Muscle layer of colon (tissue), 2 donors: ENCODE measurements around the gene DMD.
"Not testable (repeated sequence)": the region's sequence is repeated elsewhere in the genome, so short reads cannot be mapped to it uniquely, and the experiment has no call there.

Experiments
- H3K27ac ChIP-seq: one replicate; pipeline ENCODE4 v1.7.0; 2013; ENCODE audit warnings: low read depth, mild to moderate bottlenecking, low read length, moderate library complexity
- H3K27me3 ChIP-seq, 2 donors: one replicate each; pipeline ENCODE4 v1.7.0; 2013; ENCODE audit warnings: low read length in 2 of 2, mild to moderate bottlenecking in 2 of 2; ENCODE audit not compliant: insufficient read depth in 2 of 2, control insufficient read depth in 1 of 2
- H3K36me3 ChIP-seq: one replicate; pipeline ENCODE4 v1.7.0; 2013; ENCODE audit warnings: mild to moderate bottlenecking, low read length; ENCODE audit not compliant: insufficient read depth
- H3K4me1 ChIP-seq: one replicate; pipeline ENCODE4 v1.7.0; 2013; ENCODE audit warnings: mild to moderate bottlenecking, low read length; ENCODE audit not compliant: insufficient read depth
- H3K4me3 ChIP-seq, 2 donors: one replicate each; pipeline ENCODE4 v1.7.0; 2013; ENCODE audit warnings: low read length in 2 of 2, low read depth in 1 of 2, mild to moderate bottlenecking in 1 of 2, moderate library complexity in 1 of 2
- H3K9ac ChIP-seq: one replicate; pipeline ENCODE4 v1.7.0; 2013; ENCODE audit warnings: low read length
- H3K9me3 ChIP-seq: one replicate; pipeline ENCODE4 v1.7.0; 2013; ENCODE audit warnings: mild to moderate bottlenecking, low read length
- donor health status: abdominal sarcoma.
- donor health status: Adenocarcinoma of cecum.

DMD gene

GRCh38 chrX:31377821-31378220 is 1833.5 kb downstream of the DMD start:
- not testable (repeated sequence) for H3K27me3 ChIP-seq, H3K4me3 ChIP-seq, H3K4me1 ChIP-seq, H3K9ac ChIP-seq, H3K27ac ChIP-seq, H3K9me3 ChIP-seq, H3K36me3 ChIP-seq

- Histone ChIP-seq H3K27me3 (no peaks in the 10 kb centered on the region), H3K9ac (no peak overlapping the region), H3K4me3 (no peak overlapping the region), H3K27ac (no peak overlapping the region), H3K4me1 (peaks cover 5% of the 10 kb centered on the region), H3K9me3 (no peaks in the 10 kb centered on the region), H3K36me3 (no peaks in the 10 kb centered on the region)
Observed at GRCh38 chrX:31376408-31377022, 1834.8 kb downstream of the DMD start.

- no peak overlapping the region for H3K9ac ChIP-seq
- H3K27me3 ChIP-seq, result no peaks in the 10 kb centered on the region
- H3K9me3 ChIP-seq, result no peaks in the 10 kb centered on the region
Observed at GRCh38 chrX:31374786-31375185, 1836.6 kb downstream of the DMD start.

GRCh38 chrX:31371956-31372355 is 1839.4 kb downstream of the DMD start:
- Histone ChIP-seq H3K27ac (no peak overlapping the region), H3K27me3 (no peaks in the 10 kb centered on the region), H3K36me3 (no peaks in the 10 kb centered on the region), H3K4me1 (peaks cover 5% of the 10 kb centered on the region), H3K9ac (no peak overlapping the region), H3K9me3 (no peaks in the 10 kb centered on the region), H3K4me3 (no peak overlapping the region)

More at GRCh38 chrX:31374786-31375185, 1836.6 kb downstream of the DMD start:
- H3K4me3 ChIP-seq, result no peak overlapping the region
- H3K27ac ChIP-seq, result no peak overlapping the region
- no peaks in the 10 kb centered on the region for H3K36me3 ChIP-seq
- H3K4me1 ChIP-seq, result peaks cover 5% of the 10 kb centered on the region

GRCh38 chrX:31367816-31368215 is 1843.5 kb downstream of the DMD start:
- Histone ChIP-seq H3K36me3 (no peaks in the 10 kb centered on the region), H3K9ac (no peak overlapping the region), H3K4me1 (no peaks in the 10 kb centered on the region), H3K27ac (no peak overlapping the region), H3K4me3 (no peak overlapping the region), H3K27me3 (no peaks in the 10 kb centered on the region), H3K9me3 (no peaks in the 10 kb centered on the region)

GRCh38 chrX:31366041-31366440 is 1845.3 kb downstream of the DMD start:
- H3K4me1 ChIP-seq, result no peaks in the 10 kb centered on the region
- no peaks in the 10 kb centered on the region for H3K27me3 ChIP-seq
- H3K9ac ChIP-seq, result no peak overlapping the region
- H3K36me3 ChIP-seq, result no peaks in the 10 kb centered on the region
- H3K4me3 ChIP-seq, result no peak overlapping the region
- H3K27ac ChIP-seq, result no peak overlapping the region
- no peaks in the 10 kb centered on the region for H3K9me3 ChIP-seq

GRCh38 chrX:31356275-31357212 is 1854.8 kb downstream of the DMD start:
- Histone ChIP-seq H3K27ac (no peak overlapping the region), H3K36me3 (no peaks in the 10 kb centered on the region), H3K4me1 (no peaks in the 10 kb centered on the region), H3K9me3 (no peaks in the 10 kb centered on the region), H3K9ac (no peak overlapping the region), H3K4me3 (no peak overlapping the region), H3K27me3 (no peaks in the 10 kb centered on the region)

- Histone ChIP-seq H3K4me1 (no peaks in the 10 kb centered on the region), H3K27ac (no peak overlapping the region), H3K36me3 (no peaks in the 10 kb centered on the region), H3K27me3 (no peaks in the 10 kb centered on the region), H3K9ac (no peak overlapping the region), H3K9me3 (no peaks in the 10 kb centered on the region), H3K4me3 (no peak overlapping the region)
Observed at GRCh38 chrX:31355206-31355955, 1856.0 kb downstream of the DMD start.

GRCh38 chrX:31353095-31353494 is 1858.3 kb downstream of the DMD start:
- Histone ChIP-seq H3K27me3 (no peaks in the 10 kb centered on the region), H3K4me3 (no peak overlapping the region), H3K9me3 (no peaks in the 10 kb centered on the region), H3K4me1 (no peaks in the 10 kb centered on the region), H3K9ac (no peak overlapping the region), H3K27ac (no peak overlapping the region), H3K36me3 (no peaks in the 10 kb centered on the region)

GRCh38 chrX:31350808-31351074 is 1860.6 kb downstream of the DMD start:
- Histone ChIP-seq H3K4me3 (no peak overlapping the region), H3K36me3 (no peaks in the 10 kb centered on the region), H3K27ac (no peak overlapping the region), H3K27me3 (no peaks in the 10 kb centered on the region), H3K9ac (no peak overlapping the region), H3K9me3 (no peaks in the 10 kb centered on the region), H3K4me1 (no peaks in the 10 kb centered on the region)

- no peaks in the 10 kb centered on the region for H3K36me3 ChIP-seq
- no peak overlapping the region for H3K27ac ChIP-seq
Observed at GRCh38 chrX:31349515-31349914, 1861.8 kb downstream of the DMD start.

More at GRCh38 chrX:31349515-31349914, 1861.8 kb downstream of the DMD start:
- H3K9ac ChIP-seq, result no peak overlapping the region
- H3K9me3 ChIP-seq, result no peaks in the 10 kb centered on the region
- H3K27me3 ChIP-seq, result no peaks in the 10 kb centered on the region
- no peaks in the 10 kb centered on the region for H3K4me1 ChIP-seq
- H3K4me3 ChIP-seq, result no peak overlapping the region
